Measurements from ENCODE around the gene EHF.

EHF gene

GRCh38 chr11:34626393-34626792, 5.5 kb downstream of the EHF start:
- H3K4me3 Mint-ChIP-seq, result no peak overlapping the region
- H3K9me3 Mint-ChIP-seq (ENCODE audit: low read depth), result no peaks in the 10 kb centered on the region
- no peaks in the 10 kb centered on the region for H3K36me3 Mint-ChIP-seq
- peaks cover 10% of the 10 kb centered on the region for H3K27me3 Mint-ChIP-seq
- no peak overlapping the region for H3K27ac Mint-ChIP-seq
- H3K4me1 Mint-ChIP-seq (ENCODE audit: low read depth), result no peaks in the 10 kb centered on the region

- H3K27ac Mint-ChIP-seq, result no peak overlapping the region
- H3K36me3 Mint-ChIP-seq, result no peaks in the 10 kb centered on the region
- no peaks in the 10 kb centered on the region for H3K9me3 Mint-ChIP-seq (ENCODE audit: low read depth)
- no peak overlapping the region for H3K4me3 Mint-ChIP-seq
- H3K27me3 Mint-ChIP-seq, result peaks cover 8% of the 10 kb centered on the region
- no peaks in the 10 kb centered on the region for H3K4me1 Mint-ChIP-seq (ENCODE audit: low read depth)
These were observed 6.3 kb downstream of the EHF start for GRCh38 chr11:34627197-34627596.

DNA sequence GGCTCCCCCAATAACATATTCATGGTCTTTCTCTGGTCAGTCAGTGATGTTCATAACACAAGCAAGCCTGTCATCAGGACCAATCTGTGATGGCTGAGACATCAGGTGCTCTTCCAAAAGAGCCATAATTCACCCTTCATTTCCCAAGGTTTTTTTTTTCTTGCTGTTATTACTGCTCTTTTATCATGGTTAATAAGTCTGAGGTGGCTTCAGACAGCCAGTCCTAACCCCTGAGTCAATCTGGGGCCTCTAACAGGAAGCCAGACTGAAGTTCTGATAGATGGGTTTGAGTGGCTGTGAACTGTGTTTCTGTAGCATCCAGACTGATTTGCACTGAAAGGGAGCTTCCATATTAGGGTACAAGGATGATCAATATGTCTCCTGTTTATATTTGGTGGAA, 8.8 kb downstream of the EHF start:
- H3K9me3 Mint-ChIP-seq (ENCODE audit: low read depth), result no peaks in the 10 kb centered on the region
- no peaks in the 10 kb centered on the region for H3K36me3 Mint-ChIP-seq
- peaks cover 9% of the 10 kb centered on the region for H3K4me1 Mint-ChIP-seq (ENCODE audit: low read depth)
- no peak overlapping the region for H3K4me3 Mint-ChIP-seq
- no peak overlapping the region for H3K27ac Mint-ChIP-seq
- H3K27me3 Mint-ChIP-seq, result peaks cover 4% of the 10 kb centered on the region

DNA sequence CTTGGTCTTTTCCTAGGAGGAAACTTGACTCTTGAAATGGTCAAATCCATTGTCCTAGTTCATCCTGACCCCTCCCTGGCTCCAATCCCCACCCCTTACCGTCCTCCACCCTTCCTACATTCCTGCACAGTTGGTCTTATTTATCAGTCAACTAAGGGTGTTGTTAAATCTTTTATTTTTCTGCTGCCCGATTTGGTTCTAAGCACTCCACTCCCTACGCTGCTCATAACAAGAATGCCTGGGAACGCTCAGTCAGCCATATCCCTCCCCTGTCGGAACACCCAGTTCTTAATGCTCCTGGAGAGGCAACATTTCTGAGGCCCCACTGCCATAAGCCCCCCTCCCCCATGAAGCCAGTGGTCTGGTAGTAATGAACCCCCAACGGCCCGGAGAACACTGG, 9.7 kb downstream of the EHF start:
- H3K4me1 Mint-ChIP-seq (ENCODE audit: low read depth), result peaks cover 9% of the 10 kb centered on the region
- no peaks in the 10 kb centered on the region for H3K9me3 Mint-ChIP-seq (ENCODE audit: low read depth)
- no peaks in the 10 kb centered on the region for H3K36me3 Mint-ChIP-seq
- no peak overlapping the region for H3K4me3 Mint-ChIP-seq
- no peak overlapping the region for H3K27ac Mint-ChIP-seq
- peaks cover 4% of the 10 kb centered on the region for H3K27me3 Mint-ChIP-seq

DNA sequence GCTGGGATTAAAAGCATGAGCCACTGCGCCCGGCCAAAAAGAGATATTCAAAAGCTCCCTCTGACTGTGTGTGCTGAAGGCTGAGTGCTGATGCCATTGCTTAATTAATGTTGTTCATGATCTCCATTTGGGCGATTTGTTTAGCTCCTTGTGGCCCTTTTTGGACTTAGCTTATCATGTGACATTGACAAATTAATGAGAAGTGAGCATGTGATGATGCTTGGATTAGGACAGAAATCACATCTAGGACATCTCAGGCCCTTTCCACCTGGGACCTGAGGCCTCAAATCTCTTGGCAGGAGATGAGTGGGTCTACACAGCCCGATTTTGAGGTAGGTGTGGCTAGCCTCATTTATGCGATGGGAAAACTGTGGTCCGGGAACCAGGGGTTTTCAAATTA, 10.4 kb downstream of the EHF start:
- no peaks in the 10 kb centered on the region for H3K36me3 Mint-ChIP-seq
- H3K4me3 Mint-ChIP-seq, result no peak overlapping the region
- H3K27ac Mint-ChIP-seq, result no peak overlapping the region
- H3K9me3 Mint-ChIP-seq (ENCODE audit: low read depth), result no peaks in the 10 kb centered on the region
- H3K27me3 Mint-ChIP-seq, result peaks cover 5% of the 10 kb centered on the region
- peaks cover 9% of the 10 kb centered on the region for H3K4me1 Mint-ChIP-seq (ENCODE audit: low read depth)

GRCh38 chr11:34631737-34632104, 10.8 kb downstream of the EHF start:
- Mint-ChIP-seq H3K27ac (no peak overlapping the region), H3K9me3 (ENCODE audit: low read depth) (no peaks in the 10 kb centered on the region), H3K4me1 (ENCODE audit: low read depth) (peaks cover 9% of the 10 kb centered on the region), H3K36me3 (no peaks in the 10 kb centered on the region), H3K27me3 (peaks cover 5% of the 10 kb centered on the region), H3K4me3 (no peak overlapping the region)

- no peak overlapping the region for H3K27ac Mint-ChIP-seq
- no peaks in the 10 kb centered on the region for H3K36me3 Mint-ChIP-seq
- no peaks in the 10 kb centered on the region for H3K9me3 Mint-ChIP-seq (ENCODE audit: low read depth)
- peaks cover 5% of the 10 kb centered on the region for H3K27me3 Mint-ChIP-seq
- peaks cover 9% of the 10 kb centered on the region for H3K4me1 Mint-ChIP-seq (ENCODE audit: low read depth)
- H3K4me3 Mint-ChIP-seq, result no peak overlapping the region
These were observed 11.4 kb downstream of the EHF start for GRCh38 chr11:34632105-34632791.

DNA sequence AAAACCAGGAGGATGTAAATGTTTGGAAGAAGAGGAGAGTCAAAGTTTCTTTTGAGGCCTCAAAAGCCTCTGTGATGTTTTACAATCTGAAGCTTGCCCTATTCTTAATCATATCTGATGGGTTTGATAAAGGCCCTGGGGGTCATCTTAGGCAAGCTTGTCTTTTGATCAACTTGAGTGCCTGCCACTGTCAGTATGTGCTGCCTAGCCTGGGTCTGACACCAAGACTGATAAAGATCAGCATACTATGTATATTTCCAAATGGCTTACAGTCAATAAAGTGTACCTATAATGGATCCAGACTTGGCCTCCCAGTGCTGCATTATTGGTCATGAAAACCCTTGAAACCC, 12.7 kb downstream of the EHF start:
- Mint-ChIP-seq H3K27ac (no peak overlapping the region), H3K4me1 (ENCODE audit: low read depth) (peaks cover 9% of the 10 kb centered on the region), H3K9me3 (ENCODE audit: low read depth) (no peaks in the 10 kb centered on the region), H3K4me3 (no peak overlapping the region), H3K36me3 (no peaks in the 10 kb centered on the region), H3K27me3 (peaks cover 5% of the 10 kb centered on the region)

DNA sequence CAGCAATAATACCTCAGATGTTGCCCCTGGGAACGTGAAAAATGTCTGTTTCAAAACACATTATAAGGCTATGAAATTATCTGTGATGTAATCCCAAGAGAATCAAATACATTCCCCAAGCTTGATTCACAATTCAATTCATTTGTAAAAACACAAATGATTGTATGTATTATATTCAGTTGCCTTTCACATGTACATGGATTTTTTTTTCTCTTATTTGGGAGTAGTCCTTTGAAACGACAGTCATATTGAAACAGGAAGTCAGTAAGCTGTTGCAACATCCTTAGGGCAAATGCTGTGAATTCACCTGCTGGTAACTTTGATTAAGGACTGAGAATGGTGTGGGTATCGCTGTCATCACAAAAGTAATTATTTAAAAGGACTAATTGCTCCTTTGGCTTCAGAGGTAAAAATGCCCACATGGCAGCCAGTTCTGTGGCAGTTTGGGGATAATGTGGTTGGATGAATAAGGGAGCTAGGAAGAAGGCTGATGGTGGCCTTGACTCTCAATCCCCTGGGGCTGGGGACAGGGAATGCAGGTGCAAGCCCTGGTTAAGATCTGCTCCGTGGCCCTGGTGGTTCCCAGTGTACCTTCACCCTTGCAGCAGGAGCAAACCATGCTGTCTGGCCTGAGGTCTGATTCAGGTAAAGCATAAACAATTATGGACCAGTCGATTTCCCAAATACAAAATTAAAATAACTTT, 13.2 kb downstream of the EHF start:
- Mint-ChIP-seq H3K4me3 (no peak overlapping the region), H3K27ac (no peak overlapping the region), H3K4me1 (ENCODE audit: low read depth) (peaks cover 9% of the 10 kb centered on the region), H3K36me3 (no peaks in the 10 kb centered on the region), H3K9me3 (ENCODE audit: low read depth) (no peaks in the 10 kb centered on the region), H3K27me3 (peaks cover 5% of the 10 kb centered on the region)

GRCh38 chr11:34634694-34635062, 13.8 kb downstream of the EHF start:
- Mint-ChIP-seq H3K27me3 (peaks cover 6% of the 10 kb centered on the region), H3K4me3 (no peak overlapping the region), H3K36me3 (no peaks in the 10 kb centered on the region), H3K4me1 (ENCODE audit: low read depth) (peaks cover 9% of the 10 kb centered on the region), H3K27ac (no peak overlapping the region), H3K9me3 (ENCODE audit: low read depth) (no peaks in the 10 kb centered on the region)

DNA sequence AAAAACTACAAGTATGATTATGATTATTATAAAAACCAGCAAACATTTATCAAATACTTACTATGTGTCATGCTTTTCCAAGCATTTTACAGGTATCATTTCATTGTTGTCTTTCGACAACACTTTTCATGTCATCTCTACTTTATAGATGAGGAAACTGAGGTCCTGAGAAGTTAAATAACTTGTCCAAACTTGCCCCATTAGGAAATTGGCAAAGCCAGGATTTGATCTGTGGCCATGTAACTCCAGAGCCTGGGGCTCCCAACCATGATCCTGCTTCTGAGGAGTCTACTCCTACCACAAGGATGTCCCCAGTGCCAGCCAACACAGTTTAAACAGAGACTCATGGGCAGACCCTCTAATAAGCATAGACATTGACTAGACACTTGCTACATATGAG, 15.2 kb downstream of the EHF start:
- no peaks in the 10 kb centered on the region for H3K36me3 Mint-ChIP-seq
- no peak overlapping the region for H3K4me3 Mint-ChIP-seq
- no peaks in the 10 kb centered on the region for H3K9me3 Mint-ChIP-seq (ENCODE audit: low read depth)
- H3K4me1 Mint-ChIP-seq (ENCODE audit: low read depth), result peaks cover 9% of the 10 kb centered on the region
- H3K27me3 Mint-ChIP-seq, result peaks cover 9% of the 10 kb centered on the region
- no peak overlapping the region for H3K27ac Mint-ChIP-seq

DNA sequence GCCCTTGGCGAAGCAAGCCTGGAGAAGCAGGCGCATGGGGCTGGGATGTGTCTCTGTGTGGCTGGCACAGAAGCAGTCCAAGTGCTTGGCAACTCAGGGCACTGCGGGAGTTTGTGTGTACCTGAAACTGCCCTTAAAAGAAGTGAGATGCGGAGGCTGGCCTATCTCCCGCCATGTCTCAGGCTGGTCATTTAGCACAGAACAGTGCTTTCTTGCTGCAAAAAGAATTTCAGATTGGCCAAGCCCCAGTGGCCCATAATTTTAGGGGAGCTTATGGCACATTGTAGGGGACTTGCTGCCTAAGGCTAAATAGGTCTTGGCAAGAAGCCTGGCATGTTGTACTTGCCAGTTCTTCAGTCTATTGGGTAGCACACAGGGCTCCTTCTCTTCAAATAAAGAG, 16.4 kb downstream of the EHF start:
- Mint-ChIP-seq H3K9me3 (ENCODE audit: low read depth) (no peaks in the 10 kb centered on the region), H3K4me1 (ENCODE audit: low read depth) (peaks cover 9% of the 10 kb centered on the region), H3K4me3 (no peak overlapping the region), H3K27me3 (peaks cover 9% of the 10 kb centered on the region), H3K36me3 (no peaks in the 10 kb centered on the region), H3K27ac (no peak overlapping the region)

DNA sequence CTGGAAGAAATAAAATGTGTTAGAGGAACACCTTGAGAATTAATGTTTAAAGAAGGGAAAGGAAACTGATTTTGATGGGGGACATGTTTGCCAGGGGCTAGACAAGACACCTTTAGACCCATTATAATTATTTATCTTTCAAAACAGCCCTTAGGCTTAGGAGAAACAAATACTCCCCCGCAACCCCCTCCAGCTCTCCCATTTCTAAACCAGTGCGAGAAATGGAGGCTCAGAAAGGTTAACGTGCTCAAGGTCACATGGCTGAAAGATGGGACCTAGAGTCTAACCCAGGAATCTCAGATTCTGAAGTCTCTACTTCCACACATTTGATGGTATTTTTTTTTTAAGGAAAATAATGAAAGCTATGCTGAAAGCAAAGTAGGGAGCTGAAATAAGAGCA, 18.0 kb downstream of the EHF start:
- no peak overlapping the region for H3K27ac Mint-ChIP-seq
- peaks cover 17% of the 10 kb centered on the region for H3K27me3 Mint-ChIP-seq
- no peak overlapping the region for H3K4me3 Mint-ChIP-seq
- H3K9me3 Mint-ChIP-seq (ENCODE audit: low read depth), result no peaks in the 10 kb centered on the region
- peaks cover 6% of the 10 kb centered on the region for H3K4me1 Mint-ChIP-seq (ENCODE audit: low read depth)
- no peaks in the 10 kb centered on the region for H3K36me3 Mint-ChIP-seq

- no peaks in the 10 kb centered on the region for H3K36me3 Mint-ChIP-seq
- H3K27ac Mint-ChIP-seq, result no peak overlapping the region
- no peaks in the 10 kb centered on the region for H3K9me3 Mint-ChIP-seq (ENCODE audit: low read depth)
- peaks cover 18% of the 10 kb centered on the region for H3K27me3 Mint-ChIP-seq
- H3K4me3 Mint-ChIP-seq, result no peak overlapping the region
- H3K4me1 Mint-ChIP-seq (ENCODE audit: low read depth), result no peaks in the 10 kb centered on the region
These were observed 18.7 kb downstream of the EHF start for GRCh38 chr11:34639545-34639944.

DNA sequence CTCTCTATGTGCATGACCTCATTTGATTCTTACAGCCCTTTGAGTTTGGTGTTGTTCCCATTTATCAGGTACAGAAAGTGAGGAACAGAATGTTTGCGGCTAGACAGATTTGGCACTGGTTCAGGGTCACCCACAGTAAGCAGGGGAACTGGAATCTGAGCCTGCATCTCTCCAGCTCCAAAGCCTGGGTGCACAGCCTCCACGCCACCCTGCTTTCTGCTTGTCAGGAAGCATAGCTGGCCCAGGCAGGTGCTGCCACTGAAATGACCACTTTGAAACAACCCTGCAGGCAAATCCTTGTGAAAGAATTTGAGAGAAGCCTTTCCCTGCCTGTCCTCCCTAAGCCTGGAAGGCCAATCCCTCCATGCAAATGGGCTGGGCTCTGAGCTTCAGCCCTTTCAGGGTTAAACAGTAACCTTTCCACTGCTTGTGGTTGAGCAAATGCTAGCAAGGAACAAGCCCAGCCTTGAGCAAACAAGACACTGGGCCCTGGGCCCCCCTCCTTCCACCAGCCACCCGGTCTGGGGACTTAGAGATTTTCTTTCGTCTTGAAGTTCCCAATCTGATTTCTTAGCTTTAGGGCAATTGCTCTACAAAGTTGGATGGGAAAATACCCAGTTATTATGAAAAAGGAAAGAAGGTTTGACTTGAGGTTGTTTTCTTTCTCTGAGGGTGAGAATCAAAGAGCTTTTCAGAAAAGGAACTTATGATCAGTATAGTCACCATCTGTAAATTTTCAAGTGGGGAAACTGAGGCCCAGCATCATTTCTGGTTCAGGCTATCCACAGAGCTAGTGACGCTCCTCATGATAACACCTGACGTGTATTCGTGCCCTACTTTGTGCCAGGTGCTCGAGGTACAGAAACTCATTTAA, 19.4 kb downstream of the EHF start:
- Mint-ChIP-seq H3K4me3 (no peak overlapping the region), H3K27me3 (peaks cover 19% of the 10 kb centered on the region), H3K9me3 (ENCODE audit: low read depth) (no peaks in the 10 kb centered on the region), H3K36me3 (no peaks in the 10 kb centered on the region), H3K27ac (no peak overlapping the region), H3K4me1 (ENCODE audit: low read depth) (no peaks in the 10 kb centered on the region)
